IMR-90 (cell line): Measurements from ENCODE around the gene PERM1. TPM values are rescaled to one million over a fixed set of nuclear protein-coding genes. Genes with fewer than 3 reads are reported as not detected.
A peak's percentile ranks its signal among the peaks of the same experiment; 100 is the strongest.

ENCODE experiments used
- ATAC-seq: fragments of 200-7000 bp; cut with Tn5 transposase; 2 replicates; pipeline ENCODE4 v1.9.1; 2020; ENCODE audit warnings: low read depth, mild to moderate bottlenecking, moderate library complexity
- BruUV-seq: library from RNA; stranded (reverse); fragments of 400-500 nt; replicated peaks from 2 replicates; lab custom pipeline; 2021; lab: Mats Ljungman, UMichigan
- CTCF ChIA-PET: fragments of 300-600 bp; formaldehyde crosslinking; extraction: SDS; loops from one replicate; lab custom pipeline; 2021; ENCODE audit warnings: antibody characterized with exemption; lab: Yijun Ruan, JAX
- POLR2A ChIA-PET: fragments of 300-600 bp; sonication (Branson Sonifier 250); formaldehyde crosslinking; loops from one replicate; lab custom pipeline; 2022; ENCODE audit warnings: antibody characterized with exemption; ENCODE audit not compliant: unreplicated experiment; lab: Charles Lee
- DNase-seq: peaks from one replicate; pipeline ENCODE4 v3.0.0; 2013
- H2AFZ ChIP-seq: replicated peaks from 2 replicates; pipeline ENCODE3; 2013; ENCODE audit warnings: low read length, mild to moderate bottlenecking; ENCODE audit not compliant: poor library complexity
- H2AK5ac ChIP-seq: 2 replicates; pipeline ENCODE4 v1.6.1; 2013; ENCODE audit warnings: low read depth, low read length, inconsistent platforms
- H2AK9ac ChIP-seq: replicated peaks from 2 replicates; pipeline ENCODE3; 2013; ENCODE audit warnings: mild to moderate bottlenecking, low read depth, low read length, moderate library complexity; ENCODE audit not compliant: poor library complexity
- H2BK120ac ChIP-seq: 2 replicates; pipeline ENCODE4 v1.6.1; 2013; ENCODE audit warnings: low read depth, low read length, inconsistent platforms
- H2BK15ac ChIP-seq: 3 replicates; pipeline ENCODE4 v1.6.1; 2013; ENCODE audit warnings: low read depth, low read length, inconsistent platforms
- H2BK20ac ChIP-seq: 2 replicates; pipeline ENCODE4 v1.6.1; 2013; ENCODE audit warnings: low read depth, mild to moderate bottlenecking, inconsistent platforms, low read length, moderate library complexity
- H2BK5ac ChIP-seq: 2 replicates; pipeline ENCODE4 v1.6.1; 2013; ENCODE audit warnings: mild to moderate bottlenecking, low read depth, low read length, inconsistent platforms; ENCODE audit not compliant: poor library complexity, severe bottlenecking
- H3K14ac ChIP-seq: replicated peaks from 2 replicates; pipeline ENCODE4 v1.6.1; 2013; ENCODE audit warnings: low read depth, low read length, inconsistent platforms
- H3K18ac ChIP-seq: 2 replicates; pipeline ENCODE4 v1.6.1; 2013; ENCODE audit warnings: low read depth, low read length, control low read depth
- H3K23ac ChIP-seq: 2 replicates; pipeline ENCODE4 v1.6.1; 2013; ENCODE audit warnings: low read depth, low read length, inconsistent platforms
- H3K27ac ChIP-seq: 2 replicates; pipeline ENCODE4 v1.5.1; 2013; ENCODE audit warnings: mild to moderate bottlenecking, control low read depth, low read length; ENCODE audit not compliant: insufficient read depth
- H3K27me3 ChIP-seq: 2 replicates; pipeline ENCODE4 v1.6.1; 2013; ENCODE audit warnings: low read length; ENCODE audit not compliant: control insufficient read depth, insufficient read depth
- H3K36me3 ChIP-seq: 2 replicates; pipeline ENCODE4 v1.6.1; 2013; ENCODE audit warnings: low read length, mixed read lengths; ENCODE audit not compliant: control insufficient read depth, insufficient read depth
- H3K4ac ChIP-seq: 2 replicates; pipeline ENCODE4 v1.6.1; 2013; ENCODE audit warnings: low read depth, low read length, inconsistent platforms
- H3K4me1 ChIP-seq: 2 replicates; pipeline ENCODE4 v1.6.1; 2013; ENCODE audit warnings: low read length, mixed read lengths; ENCODE audit not compliant: control insufficient read depth, insufficient read depth
- H3K4me2 ChIP-seq: 2 replicates; pipeline ENCODE4 v1.6.1; 2013; ENCODE audit warnings: low read depth, mild to moderate bottlenecking, control low read depth, low read length, moderate library complexity
- H3K4me3 ChIP-seq: 2 replicates; pipeline ENCODE4 v1.5.1; 2013; ENCODE audit warnings: low read depth, mild to moderate bottlenecking, control low read depth, low read length, moderate library complexity; ENCODE audit not compliant: insufficient read depth
- H3K56ac ChIP-seq: 2 replicates; pipeline ENCODE4 v1.6.1; 2013; ENCODE audit warnings: low read length, inconsistent platforms; ENCODE audit not compliant: insufficient read depth; ENCODE audit errors: extremely low read depth
- H3K79me1 ChIP-seq, 2 experiments: 2 replicates each; pipeline ENCODE4 v1.6.1; 2013; ENCODE audit warnings: low read length in 2 of 2, inconsistent platforms in 1 of 2, low read depth in 1 of 2
- H3K9ac ChIP-seq: 2 replicates; pipeline ENCODE4 v1.6.1; 2013; ENCODE audit warnings: low read depth, low read length, control low read depth
- H3K9me1 ChIP-seq: 2 replicates; pipeline ENCODE4 v1.6.1; 2013; ENCODE audit warnings: low read length, inconsistent platforms; ENCODE audit not compliant: insufficient read depth
- H3K9me3 ChIP-seq: 2 replicates; pipeline ENCODE4 v1.6.1; 2013; ENCODE audit warnings: low read length; ENCODE audit not compliant: control insufficient read depth, insufficient read depth
- H4K20me1 ChIP-seq: 2 replicates; pipeline ENCODE4 v1.6.1; 2013; ENCODE audit warnings: low read length, inconsistent platforms; ENCODE audit not compliant: insufficient read depth
- H4K5ac ChIP-seq: 2 replicates; pipeline ENCODE4 v1.6.1; 2013; ENCODE audit warnings: mild to moderate bottlenecking, low read depth, low read length, control low read depth
- H4K8ac ChIP-seq, 2 experiments: 2 replicates each; pipeline ENCODE4 v1.6.1; 2013; ENCODE audit warnings: low read depth in 2 of 2, low read length in 2 of 2, control low read depth in 1 of 2, inconsistent platforms in 1 of 2
- H4K91ac ChIP-seq: 2 replicates; pipeline ENCODE4 v1.6.1; 2013; ENCODE audit warnings: low read depth, low read length, inconsistent platforms; ENCODE audit not compliant: insufficient read depth
- CHD1 ChIP-seq: IDR thresholded peaks from 2 replicates; pipeline ENCODE4 v1.6.1; 2012; ENCODE audit warnings: low read depth, low read length, improper control_type of control experiment
- FOS ChIP-seq: fragments of 150-350 bp; IDR thresholded peaks from 2 replicates; pipeline ENCODE4 v1.6.1; 2016; ENCODE audit warnings: low read depth, low read length
- MAFK ChIP-seq: IDR thresholded peaks from 2 replicates; pipeline ENCODE4 v1.6.1; 2012; ENCODE audit warnings: low read depth, low read length, improper control_type of control experiment
- MAZ ChIP-seq: IDR thresholded peaks from 2 replicates; pipeline ENCODE4 v1.6.1; 2012; ENCODE audit warnings: low read depth, mild to moderate bottlenecking, low read length, improper control_type of control experiment, moderate library complexity, borderline replicate concordance
- MXI1 ChIP-seq: IDR thresholded peaks from 2 replicates; pipeline ENCODE4 v1.6.1; 2012; ENCODE audit warnings: low read depth, mild to moderate bottlenecking, low read length, moderate library complexity, borderline replicate concordance
- NFE2L2 ChIP-seq: fragments of 150-350 bp; IDR thresholded peaks from 2 replicates; pipeline ENCODE4 v1.6.1; 2016; ENCODE audit warnings: low read depth, mild to moderate bottlenecking, low read length
- POLR2A ChIP-seq: IDR thresholded peaks from 2 replicates; pipeline ENCODE4 v1.6.1; 2012; ENCODE audit warnings: mild to moderate bottlenecking, low read depth, low read length
- RAD21 ChIP-seq: IDR thresholded peaks from 2 replicates; pipeline ENCODE4 v1.6.1; 2012; ENCODE audit warnings: low read length, improper control_type of control experiment
- RCOR1 ChIP-seq: IDR thresholded peaks from 2 replicates; pipeline ENCODE4 v1.6.1; 2012; ENCODE audit warnings: mild to moderate bottlenecking, low read length, improper control_type of control experiment; ENCODE audit not compliant: insufficient replicate concordance
- RFX5 ChIP-seq: IDR thresholded peaks from 2 replicates; pipeline ENCODE4 v1.8.0; 2012; ENCODE audit warnings: low read depth, mild to moderate bottlenecking, low read length, moderate library complexity
- SMC3 ChIP-seq: fragments of 150-350 bp; IDR thresholded peaks from 2 replicates; pipeline ENCODE4 v1.6.1; 2016; ENCODE audit warnings: low read depth, mild to moderate bottlenecking, antibody characterized with exemption, low read length, moderate library complexity
- WGBS, 2 experiments: methylation state at CpG; one replicate each; pipeline versions ENCODE4 v1.1.5 to v1.1.7; 2013; ENCODE audit warnings: missing lambda C conversion rate in 2 of 2; ENCODE audit not compliant: insufficient read length in 1 of 2; ENCODE audit errors: extremely low coverage in 2 of 2; 5-methylcytosine and 5-hydroxymethylcytosine counted together
- dilution Hi-C: fragments of 300-500 bp; cut with HindIII; formaldehyde crosslinking; loops from one replicate; pipeline ENCODE4 v1.14.3; 2018; ENCODE audit warnings: low sequenced_read_pairs; ENCODE audit not compliant: unreplicated experiment
- in situ Hi-C: fragments of 300-500 bp; cut with MboI; formaldehyde crosslinking; loops from 3 replicates; pipeline ENCODE4 v1.14.3; 2019; ENCODE audit warnings: low sequenced_read_pairs, inconsistent platforms, mixed read lengths
- intact Hi-C: fragments of 100-400 bp; cut with micrococcal nuclease; formaldehyde crosslinking; loops from 2 replicates; pipeline ENCODE4 v1.10.0; 2022
- polyA plus RNA-seq, 3 experiments: library from polyadenylated mRNA; depleted of rRNA; stranded (reverse); fragments of >200 nt; gene quantifications; 2 replicates each; pipeline ENCODE4 v1.2.3, GENCODE V29; 2012; ENCODE audit warnings: low replicate concordance in 1 of 3
- total RNA-seq: library from RNA; depleted of rRNA; stranded (reverse); fragments of >200 nt; gene quantifications from 2 replicates; pipeline ENCODE4 v1.2.3, GENCODE V29; 2012
- TF ChIP-seq, protein P1 (sequence below): fragments of 150-350 bp; IDR thresholded peaks from 2 replicates; pipeline ENCODE4 v1.6.1; 2017; ENCODE audit warnings: mild to moderate bottlenecking, antibody characterized with exemption, low read length, low read depth
- TF ChIP-seq, protein P2 (sequence below): conservative IDR thresholded peaks from 2 replicates; pipeline ENCODE4 v1.5.1; 2012; ENCODE audit warnings: mild to moderate bottlenecking, low read depth, low read length, improper control_type of control experiment
- TF ChIP-seq, protein P3 (sequence below): fragments of 150-350 bp; IDR thresholded peaks from 2 replicates; pipeline ENCODE4 v1.6.1; 2016; ENCODE audit warnings: low read depth, mild to moderate bottlenecking, low read length, moderate library complexity, borderline replicate concordance

The PERM1 gene
- total and polyA plus RNA-seq, 2 of the 4 experiments (the other 2 are of a cell fraction) = not detected

DNA sequence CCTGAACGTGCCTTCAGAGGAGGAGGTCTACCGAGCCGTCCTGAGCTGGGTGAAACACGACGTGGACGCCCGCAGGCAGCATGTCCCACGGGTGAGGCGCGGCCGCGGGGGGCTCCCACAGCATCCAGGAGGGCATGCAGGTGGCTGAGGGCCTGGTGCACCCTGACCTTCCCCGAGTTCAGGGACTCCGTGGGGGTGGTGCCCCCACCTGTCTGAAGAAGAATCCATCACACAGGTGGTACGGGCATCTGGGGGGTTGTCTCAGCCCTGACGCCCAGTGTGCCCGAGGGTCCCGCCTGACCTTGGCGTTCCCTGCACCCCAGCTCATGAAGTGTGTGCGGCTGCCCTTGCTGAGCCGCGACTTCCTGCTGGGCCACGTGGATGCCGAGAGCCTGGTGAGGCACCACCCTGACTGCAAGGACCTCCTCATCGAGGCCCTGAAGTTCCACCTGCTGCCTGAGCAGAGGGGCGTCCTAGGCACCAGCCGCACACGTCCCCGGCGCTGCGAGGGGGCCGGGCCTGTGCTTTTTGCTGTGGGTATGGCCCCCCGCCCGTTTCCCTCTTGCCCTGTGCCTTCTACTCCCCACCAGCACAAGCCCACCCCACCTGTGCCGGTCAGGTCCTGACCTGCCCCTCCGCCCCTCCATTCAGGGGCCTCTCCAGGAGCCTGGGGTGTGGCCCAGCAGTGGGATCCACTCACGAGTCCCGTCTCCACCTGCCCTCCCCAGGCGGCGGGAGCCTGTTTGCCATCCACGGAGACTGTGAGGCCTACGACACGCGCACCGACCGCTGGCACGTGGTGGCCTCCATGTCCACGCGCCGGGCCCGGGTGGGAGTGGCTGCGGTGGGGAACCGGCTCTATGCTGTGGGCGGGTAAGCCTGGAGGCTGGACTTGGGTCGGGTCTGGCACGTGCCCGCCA is 19.3 kb downstream of the PERM1 start:
- H4K91ac ChIP-seq = no peak overlapping the region
- H3K9me1 ChIP-seq = peaks cover 5% of the 10 kb centered on the region; the same call in 1 of the 2 replicates
- DNase-seq (no peak), ATAC-seq (no peak)
- peaks cover 9% of the 10 kb centered on the region for H4K20me1 ChIP-seq
- no peak overlapping the region for H4K8ac ChIP-seq
- no peak overlapping the region for H3K27ac ChIP-seq
- no peak overlapping the region for H2BK15ac ChIP-seq
- no peak overlapping the region for H3K4me3 ChIP-seq
- H3K27me3 ChIP-seq = no peaks in the 10 kb centered on the region
- peaks cover 16% of the 10 kb centered on the region for H3K4me1 ChIP-seq
- no peak overlapping the region for H4K5ac ChIP-seq
- WGBS, 2 experiments = 93% methylated on average over 30 of the region's 57 CpGs; no CpG with 5 or more reads in 1 of the 2 experiments
- H2BK120ac ChIP-seq = no peak overlapping the region
- no peak overlapping the region for H2BK20ac ChIP-seq
- no peaks in the 10 kb centered on the region for H3K9me3 ChIP-seq
- CTCF ChIA-PET = no interaction called here
- no peak overlapping the region for H3K4me2 ChIP-seq
- no peak for TF ChIP-seq NFE2L2
- TF ChIP-seq, protein P1, sequence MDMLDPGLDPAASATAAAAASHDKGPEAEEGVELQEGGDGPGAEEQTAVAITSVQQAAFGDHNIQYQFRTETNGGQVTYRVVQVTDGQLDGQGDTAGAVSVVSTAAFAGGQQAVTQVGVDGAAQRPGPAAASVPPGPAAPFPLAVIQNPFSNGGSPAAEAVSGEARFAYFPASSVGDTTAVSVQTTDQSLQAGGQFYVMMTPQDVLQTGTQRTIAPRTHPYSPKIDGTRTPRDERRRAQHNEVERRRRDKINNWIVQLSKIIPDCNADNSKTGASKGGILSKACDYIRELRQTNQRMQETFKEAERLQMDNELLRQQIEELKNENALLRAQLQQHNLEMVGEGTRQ = no peak
- TF ChIP-seq RCOR1 = no peak
- TF ChIP-seq, protein P2, sequence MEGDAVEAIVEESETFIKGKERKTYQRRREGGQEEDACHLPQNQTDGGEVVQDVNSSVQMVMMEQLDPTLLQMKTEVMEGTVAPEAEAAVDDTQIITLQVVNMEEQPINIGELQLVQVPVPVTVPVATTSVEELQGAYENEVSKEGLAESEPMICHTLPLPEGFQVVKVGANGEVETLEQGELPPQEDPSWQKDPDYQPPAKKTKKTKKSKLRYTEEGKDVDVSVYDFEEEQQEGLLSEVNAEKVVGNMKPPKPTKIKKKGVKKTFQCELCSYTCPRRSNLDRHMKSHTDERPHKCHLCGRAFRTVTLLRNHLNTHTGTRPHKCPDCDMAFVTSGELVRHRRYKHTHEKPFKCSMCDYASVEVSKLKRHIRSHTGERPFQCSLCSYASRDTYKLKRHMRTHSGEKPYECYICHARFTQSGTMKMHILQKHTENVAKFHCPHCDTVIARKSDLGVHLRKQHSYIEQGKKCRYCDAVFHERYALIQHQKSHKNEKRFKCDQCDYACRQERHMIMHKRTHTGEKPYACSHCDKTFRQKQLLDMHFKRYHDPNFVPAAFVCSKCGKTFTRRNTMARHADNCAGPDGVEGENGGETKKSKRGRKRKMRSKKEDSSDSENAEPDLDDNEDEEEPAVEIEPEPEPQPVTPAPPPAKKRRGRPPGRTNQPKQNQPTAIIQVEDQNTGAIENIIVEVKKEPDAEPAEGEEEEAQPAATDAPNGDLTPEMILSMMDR = no peak
- TF ChIP-seq SMC3 = no peak
- TF ChIP-seq POLR2A = no peak
- TF ChIP-seq RAD21 = no peak
- TF ChIP-seq FOS = no peak
- no peak for TF ChIP-seq CHD1
- TF ChIP-seq MAFK = no peak
- no peak for TF ChIP-seq MAZ
- no peak for TF ChIP-seq RFX5
- TF ChIP-seq, protein P3, sequence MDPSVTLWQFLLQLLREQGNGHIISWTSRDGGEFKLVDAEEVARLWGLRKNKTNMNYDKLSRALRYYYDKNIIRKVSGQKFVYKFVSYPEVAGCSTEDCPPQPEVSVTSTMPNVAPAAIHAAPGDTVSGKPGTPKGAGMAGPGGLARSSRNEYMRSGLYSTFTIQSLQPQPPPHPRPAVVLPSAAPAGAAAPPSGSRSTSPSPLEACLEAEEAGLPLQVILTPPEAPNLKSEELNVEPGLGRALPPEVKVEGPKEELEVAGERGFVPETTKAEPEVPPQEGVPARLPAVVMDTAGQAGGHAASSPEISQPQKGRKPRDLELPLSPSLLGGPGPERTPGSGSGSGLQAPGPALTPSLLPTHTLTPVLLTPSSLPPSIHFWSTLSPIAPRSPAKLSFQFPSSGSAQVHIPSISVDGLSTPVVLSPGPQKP = no peak
- TF ChIP-seq MXI1 = no peak
- no peak overlapping the region for H3K14ac ChIP-seq
- H2AK9ac ChIP-seq = peak overlapping the region; percentile 55
- no peak overlapping the region for H3K9ac ChIP-seq
- dilution Hi-C loops = no loop called here
- no peak overlapping the region for H2BK5ac ChIP-seq
- no peak overlapping the region for H3K18ac ChIP-seq
- H3K56ac ChIP-seq = no peak overlapping the region
- in situ Hi-C loops = no loop called here
- POLR2A ChIA-PET = no interaction called here
- BruUV-seq = no TSS peak
- no peak overlapping the region for H2AK5ac ChIP-seq
- H3K4ac ChIP-seq = no peak overlapping the region
- H3K36me3 ChIP-seq = peaks cover 20% of the 10 kb centered on the region
- no peak overlapping the region for H3K23ac ChIP-seq
- intact Hi-C loops = no loop called here
- peaks cover 9 to 36% of the 10 kb centered on the region in 2 experiments; a peak in 3 of 4 replicates for H3K79me1 ChIP-seq
- H2AFZ ChIP-seq = no peak overlapping the region
